ENCODE measurements around the gene ARAP1.

- TF ChIP-seq CTCF (conservative IDR thresholded peaks at IDR 0.05 in 1 of 2, IDR thresholded peaks at IDR 0.05 in 1 of 2; ENCODE audit: extremely low read depth in 1 of 2, insufficient read depth in 1 of 2, low read depth in 1 of 2, low read length in 2 of 2), result no peak
- TF ChIP-seq EZH2 (IDR thresholded peaks at IDR 0.05; ENCODE audit: borderline replicate concordance, low read length), result no peak
Observed at GRCh38 chr11:72685560-72686480, 66.4 kb downstream of the ARAP1 start.
